Superior temporal gyrus (tissue), 1 donor: ENCODE data around the gene AIM2.
"Not testable (repeated sequence)": the region's sequence is repeated elsewhere in the genome, so short reads cannot be mapped to it uniquely, and the experiment has no call there.

Source experiments
- DNase-seq: peaks from one replicate; pipeline ENCODE4 v3.0.0-alpha.2; 2016; ENCODE audit errors: extremely low spot score

Gene AIM2, protein sequence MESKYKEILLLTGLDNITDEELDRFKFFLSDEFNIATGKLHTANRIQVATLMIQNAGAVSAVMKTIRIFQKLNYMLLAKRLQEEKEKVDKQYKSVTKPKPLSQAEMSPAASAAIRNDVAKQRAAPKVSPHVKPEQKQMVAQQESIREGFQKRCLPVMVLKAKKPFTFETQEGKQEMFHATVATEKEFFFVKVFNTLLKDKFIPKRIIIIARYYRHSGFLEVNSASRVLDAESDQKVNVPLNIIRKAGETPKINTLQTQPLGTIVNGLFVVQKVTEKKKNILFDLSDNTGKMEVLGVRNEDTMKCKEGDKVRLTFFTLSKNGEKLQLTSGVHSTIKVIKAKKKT

DNA sequence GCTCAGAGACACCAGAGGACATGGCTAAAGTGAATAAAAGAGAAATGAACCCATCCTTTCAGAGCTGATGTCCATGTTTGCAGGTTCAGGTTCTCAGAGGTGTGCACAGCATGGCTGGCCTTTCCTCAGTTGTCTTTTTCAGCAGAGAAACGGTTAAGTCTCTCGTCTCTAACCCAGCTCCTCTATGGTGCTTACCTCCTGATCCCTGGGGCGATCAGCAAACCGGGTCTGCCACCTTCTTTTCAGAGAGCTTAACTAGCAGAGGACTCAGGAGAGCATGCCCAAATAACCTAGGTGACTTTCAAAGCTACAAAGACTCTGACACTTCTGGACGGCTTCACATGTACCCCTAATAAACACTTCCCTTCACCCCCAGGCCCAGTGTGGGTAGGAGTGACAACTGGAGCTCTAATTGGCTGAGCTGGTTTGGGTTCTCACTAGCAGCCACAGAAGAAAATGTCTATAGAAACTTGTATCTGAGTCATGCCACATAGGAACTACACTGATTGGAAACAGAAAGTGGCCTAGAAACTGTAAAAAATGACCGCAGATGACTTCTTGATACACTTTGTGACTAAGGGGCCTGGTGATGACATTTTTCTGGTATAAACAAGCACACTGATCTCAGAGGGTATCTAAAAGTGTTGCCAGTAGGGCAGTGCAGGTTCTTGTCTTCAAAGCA lies at the start of gene AIM2:
TSS of gene AIM2 (minus strand) at position 329 of the 682 bp plus-strand sequence. CDS start 3,267 bp downstream, outside the sequence.
- no peak for DNase-seq

GRCh38 chr1:159123587-159123986 lies 47.0 kb upstream of the AIM2 start:
- no peak for DNase-seq

DNA sequence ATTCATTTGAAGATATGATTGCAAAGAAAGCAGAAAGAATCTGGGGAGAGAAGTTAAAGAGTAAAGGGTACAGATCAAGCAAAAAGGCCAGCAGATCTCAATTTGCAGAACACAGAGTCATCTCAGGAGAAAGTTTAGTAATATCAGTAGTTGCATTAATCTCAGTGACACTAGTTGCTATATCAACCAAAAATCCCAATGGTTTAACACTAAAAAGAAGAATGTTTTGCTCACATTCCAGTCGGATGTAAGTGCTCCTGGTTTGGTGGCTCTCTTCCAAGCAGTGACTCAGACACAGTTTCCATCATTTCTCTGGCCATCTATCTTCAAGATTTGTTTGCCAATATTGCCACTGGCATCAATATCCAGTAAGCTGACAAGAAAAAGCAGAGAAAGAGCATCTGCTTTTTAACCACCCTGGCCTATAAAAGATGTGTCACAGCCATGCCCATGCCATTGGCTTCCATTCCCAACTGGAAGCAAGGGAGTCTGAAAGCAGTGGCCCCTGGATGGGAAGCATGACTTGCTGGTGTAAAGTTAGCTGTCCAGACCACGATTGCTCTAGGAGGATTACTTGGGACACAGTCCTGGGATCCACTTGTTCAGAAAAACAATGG lies 45.5 kb upstream of the AIM2 start:
- DNase-seq, result no peak

DNA sequence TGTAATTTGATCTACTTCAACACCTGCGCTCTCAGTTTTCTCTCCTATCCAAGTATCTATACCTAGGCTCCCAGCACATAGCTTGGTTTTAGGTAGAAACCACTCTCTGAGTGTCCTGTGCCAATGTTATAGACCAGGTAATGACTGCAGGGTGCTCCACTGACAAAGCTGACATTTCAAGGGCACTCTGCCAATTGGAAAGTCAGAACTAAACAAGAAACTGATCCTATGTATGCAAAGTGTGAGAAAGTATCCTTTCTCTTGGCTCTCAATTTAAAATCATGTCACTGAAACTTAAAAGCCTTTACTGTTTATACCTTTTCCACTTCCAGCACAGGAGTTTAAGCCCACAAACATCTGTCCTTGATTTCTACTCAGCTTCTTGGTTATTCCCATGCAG lies 45.0 kb upstream of the AIM2 start:
- no peak for DNase-seq

GRCh38 chr1:159120317-159120716 lies 43.8 kb upstream of the AIM2 start:
- DNase-seq, result no peak

DNA sequence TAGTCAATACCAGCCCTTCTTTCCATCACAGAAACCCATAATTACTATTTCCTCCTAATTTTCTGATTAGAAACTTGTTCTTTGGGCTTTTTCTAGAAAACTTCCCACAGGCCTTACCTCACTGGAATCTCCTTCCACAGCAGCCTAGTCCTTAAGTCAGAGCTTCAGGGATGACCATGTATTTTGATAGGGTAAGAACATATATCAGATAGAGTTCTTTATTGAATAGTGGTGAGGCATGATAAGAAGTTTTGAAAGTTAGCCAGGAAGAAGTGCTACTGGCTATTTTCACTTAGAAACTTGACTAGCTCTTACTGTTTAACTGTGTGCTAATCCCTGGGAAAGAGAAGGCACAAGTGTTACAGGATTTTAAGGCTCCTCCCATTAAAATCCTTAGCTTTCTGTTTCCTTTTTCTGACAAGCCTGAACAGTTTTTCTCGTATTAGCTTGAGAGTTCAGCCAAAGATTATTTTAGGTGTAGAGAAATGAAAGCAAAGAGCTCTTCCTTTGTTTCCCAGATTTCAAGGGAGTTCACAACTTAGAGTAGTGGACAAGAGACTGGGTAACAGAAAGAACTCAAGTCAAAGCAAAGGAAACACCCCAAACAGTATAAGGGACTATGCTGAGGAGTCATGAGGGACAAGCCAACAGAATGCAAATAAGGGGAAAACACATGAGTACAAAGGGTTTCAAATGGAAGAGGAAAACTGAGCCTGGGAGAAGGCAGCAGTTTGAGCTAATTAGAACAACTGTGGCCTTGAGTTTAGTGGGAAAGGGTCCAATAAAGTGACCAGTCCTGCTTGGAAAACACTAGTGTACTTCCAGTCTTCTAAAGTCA lies 37.2 kb upstream of the AIM2 start:
- no peak for DNase-seq

DNA sequence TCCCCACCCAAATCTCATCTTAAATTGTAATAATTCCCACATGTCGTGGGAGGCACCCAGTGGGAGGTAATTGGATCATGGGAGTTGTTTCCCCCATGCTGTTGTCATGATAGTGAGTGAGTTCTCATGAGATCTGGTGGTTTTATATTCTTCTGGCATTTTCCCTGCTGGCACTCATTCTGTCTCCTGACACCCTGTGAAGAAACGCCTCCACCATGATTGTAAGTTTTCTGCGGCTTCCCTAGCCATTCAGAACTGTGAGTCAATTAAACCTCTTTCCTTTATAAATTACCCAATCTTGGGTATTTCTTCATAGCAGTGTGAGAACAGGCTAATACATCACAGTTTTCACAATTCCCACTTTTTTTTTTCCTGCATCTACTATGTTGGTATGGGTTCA lies 26.5 kb upstream of the AIM2 start:
- not testable (repeated sequence) for DNase-seq

DNA sequence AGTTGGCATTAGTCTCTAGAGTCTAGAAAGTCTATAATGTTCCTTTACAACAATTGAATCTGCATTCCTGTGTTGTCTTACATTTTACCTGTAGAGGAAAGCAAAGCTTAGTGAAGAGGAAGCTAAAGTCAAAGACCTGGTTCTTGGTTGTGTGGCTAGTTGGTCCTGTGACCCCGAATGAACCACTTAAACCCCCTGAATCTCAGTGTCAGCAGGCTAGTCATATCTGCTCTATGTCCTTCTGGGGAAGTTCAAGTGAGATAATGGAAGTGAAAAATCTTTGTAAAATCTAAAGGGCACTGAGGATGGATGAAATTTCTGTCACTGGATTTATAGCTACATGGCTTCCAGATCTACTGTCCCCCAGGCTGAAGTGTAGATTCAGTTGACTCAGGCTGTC lies 24.0 kb upstream of the AIM2 start:
- no peak for DNase-seq

DNA sequence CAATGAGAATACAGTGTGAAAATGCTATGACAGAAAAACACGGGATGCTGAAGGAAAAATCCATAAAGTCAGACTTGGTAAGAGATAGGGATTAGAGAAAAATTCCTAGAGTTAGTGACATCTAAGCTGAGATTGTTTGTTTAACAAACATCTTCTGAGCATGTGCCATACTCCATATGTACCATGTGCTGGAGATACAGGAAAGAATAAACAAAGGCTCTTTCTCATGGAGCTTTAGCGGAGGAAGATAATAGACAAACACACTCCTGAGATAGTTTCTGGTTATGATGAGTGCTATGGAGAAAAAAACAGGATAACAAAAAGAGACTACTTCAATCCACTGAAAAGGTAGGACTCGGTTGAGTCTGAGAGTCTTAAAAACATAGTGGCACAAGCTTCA lies 22.0 kb upstream of the AIM2 start:
- no peak for DNase-seq

DNA sequence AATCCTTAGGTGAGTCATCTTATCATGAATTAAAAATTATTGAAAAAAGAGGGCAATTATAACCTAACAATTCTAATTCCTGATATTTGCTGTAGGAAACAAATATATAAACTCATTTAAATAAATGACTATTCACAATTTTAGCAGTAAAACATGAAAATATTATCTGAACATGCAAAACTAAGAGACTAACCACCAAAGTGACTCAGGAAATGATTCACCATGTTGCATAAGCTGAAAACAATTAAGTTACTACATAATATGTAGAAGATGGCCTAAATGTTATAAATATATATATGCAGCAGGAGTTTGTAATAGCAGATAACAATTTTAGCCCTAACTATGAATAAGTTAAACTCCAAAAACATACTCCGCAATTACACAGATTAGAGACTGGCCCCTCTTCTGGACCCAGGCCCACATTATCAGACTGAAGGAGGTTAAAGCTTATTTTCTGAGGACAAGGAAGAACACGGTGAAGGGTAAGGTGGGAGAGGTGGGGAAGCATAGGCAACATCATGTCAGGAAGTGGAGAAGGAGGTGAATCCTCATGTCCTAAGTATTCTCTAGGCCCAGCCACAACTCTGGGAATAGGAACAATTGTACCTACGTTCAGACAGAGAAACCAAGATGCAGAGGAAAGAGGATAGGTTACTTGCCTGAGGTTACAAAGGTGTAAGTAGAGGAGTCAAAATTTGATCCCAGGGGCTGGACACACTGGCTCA lies 15.6 kb upstream of the AIM2 start:
- DNase-seq, result peak; percentile 62

DNA sequence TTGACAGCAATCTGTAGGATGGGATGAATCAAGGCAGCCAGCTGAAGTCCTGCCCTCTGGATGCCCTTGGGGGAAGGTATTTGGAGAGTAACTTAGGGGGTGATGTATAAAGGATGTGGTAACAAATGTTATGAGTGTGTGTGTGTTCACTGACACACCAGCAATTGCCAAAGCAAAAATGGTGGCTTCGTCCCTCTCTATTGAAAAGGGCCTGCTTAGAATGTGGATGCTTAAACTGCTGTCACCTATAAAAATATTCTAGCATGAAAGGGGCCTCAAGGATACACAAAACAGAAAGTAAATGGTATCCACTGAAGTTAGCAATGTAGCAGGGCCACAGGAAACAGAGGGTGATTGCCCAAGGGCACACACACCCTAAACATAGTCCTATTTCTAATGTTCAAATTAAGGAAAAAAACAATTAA lies 15.1 kb upstream of the AIM2 start:
- no peak for DNase-seq

GRCh38 chr1:159091180-159091560 lies 14.6 kb upstream of the AIM2 start:
- DNase-seq, result no peak

DNA sequence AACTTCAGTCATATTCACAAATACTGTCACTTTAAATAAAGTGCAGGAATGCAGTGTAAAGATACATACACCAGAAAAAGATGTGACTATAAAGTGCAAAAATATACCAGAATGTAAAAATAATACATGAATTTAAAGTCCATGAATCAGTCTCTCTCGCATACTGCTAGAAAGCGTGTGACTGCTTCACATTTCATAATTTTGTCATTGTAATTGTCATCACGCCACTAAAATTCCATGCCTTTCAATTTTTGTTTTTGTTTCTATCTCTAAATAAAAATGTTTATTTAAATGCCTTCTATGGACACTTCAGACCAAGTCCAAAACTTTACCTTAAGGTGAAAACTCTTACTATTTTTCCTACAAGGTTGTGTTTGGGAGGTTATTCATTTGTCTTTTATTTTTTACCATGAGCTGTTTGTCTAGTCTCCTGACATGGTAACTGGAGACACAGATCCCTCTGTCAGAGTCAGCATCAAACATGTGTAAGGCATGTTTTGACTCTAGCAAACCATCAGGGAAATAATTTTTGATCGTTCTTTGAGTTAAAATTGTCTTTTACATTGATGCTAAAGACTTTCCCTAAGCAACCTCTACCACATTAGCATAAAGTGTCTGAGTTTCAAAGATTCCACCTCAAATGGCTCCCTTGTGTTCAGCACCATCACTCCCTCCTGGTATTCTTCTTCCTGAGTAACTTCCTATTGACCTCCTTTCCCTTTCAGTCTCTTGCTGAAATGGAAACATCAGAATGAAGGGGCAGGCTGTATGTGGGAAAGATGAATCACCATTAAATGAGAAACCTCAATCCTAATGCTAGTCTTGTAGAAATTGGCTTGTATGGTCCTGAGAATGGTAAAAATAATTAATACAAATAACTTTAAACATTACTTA lies 14.0 kb upstream of the AIM2 start:
- no peak for DNase-seq

GRCh38 chr1:159089184-159089791 lies 12.7 kb upstream of the AIM2 start:
- no peak for DNase-seq

GRCh38 chr1:159088546-159089183 lies 12.1 kb upstream of the AIM2 start:
- DNase-seq, result no peak

GRCh38 chr1:159088050-159088449 lies 11.5 kb upstream of the AIM2 start:
- no peak for DNase-seq

GRCh38 chr1:159084867-159085266 lies 8.3 kb upstream of the AIM2 start:
- DNase-seq, result no peak

- DNase-seq, result no peak
Measured at GRCh38 chr1:159084152-159084551, 7.6 kb upstream of the AIM2 start.

- DNase-seq, result no peak
Measured at GRCh38 chr1:159083013-159083412, 6.4 kb upstream of the AIM2 start.
